ENCODE data around the gene TPT1.
"Not testable (repeated sequence)": the region's sequence is repeated elsewhere in the genome, so short reads cannot be mapped to it uniquely, and the experiment has no call there.

Gene TPT1

GRCh38 chr13:45362939-45363338 lies 22.0 kb upstream of the TPT1 start:
- no peak for DNase-seq (ENCODE audit: low read depth)
- TF ChIP-seq CTCF (conservative IDR thresholded peaks at IDR 0.05; ENCODE audit: low read depth, low read length), result no peak
- no peak overlapping the region for H3K4me3 ChIP-seq (ENCODE audit: low read depth, low read length)

- no peak for DNase-seq (ENCODE audit: low read depth)
- no peak for TF ChIP-seq CTCF (conservative IDR thresholded peaks at IDR 0.05; ENCODE audit: low read depth, low read length)
- H3K4me3 ChIP-seq (ENCODE audit: low read depth, low read length), result no peak overlapping the region
Measured at GRCh38 chr13:45361596-45362206, 20.7 kb upstream of the TPT1 start.

GRCh38 chr13:45356966-45357672 lies 16.1 kb upstream of the TPT1 start:
- no peak for DNase-seq (ENCODE audit: low read depth)
- H3K4me3 ChIP-seq (ENCODE audit: low read depth, low read length), result no peak overlapping the region
- TF ChIP-seq CTCF (conservative IDR thresholded peaks at IDR 0.05; ENCODE audit: low read depth, low read length), result no peak

- TF ChIP-seq CTCF (conservative IDR thresholded peaks at IDR 0.05; ENCODE audit: low read depth, low read length), result no peak
- no peak overlapping the region for H3K4me3 ChIP-seq (ENCODE audit: low read depth, low read length)
- no peak for DNase-seq (ENCODE audit: low read depth)
Measured at GRCh38 chr13:45353895-45354294, 12.9 kb upstream of the TPT1 start.

GRCh38 chr13:45352031-45352430 lies 11.0 kb upstream of the TPT1 start:
- H3K4me3 ChIP-seq (ENCODE audit: low read depth, low read length), result no peak overlapping the region
- TF ChIP-seq CTCF (conservative IDR thresholded peaks at IDR 0.05; ENCODE audit: low read depth, low read length), result no peak
- no peak for DNase-seq (ENCODE audit: low read depth)

- DNase-seq (ENCODE audit: low read depth), result no peak
- TF ChIP-seq CTCF (conservative IDR thresholded peaks at IDR 0.05; ENCODE audit: low read depth, low read length), result no peak
- no peak overlapping the region for H3K4me3 ChIP-seq (ENCODE audit: low read depth, low read length)
Measured at GRCh38 chr13:45350152-45350551, 9.2 kb upstream of the TPT1 start.

GRCh38 chr13:45349438-45349837 lies 8.5 kb upstream of the TPT1 start:
- DNase-seq (ENCODE audit: low read depth), result no peak

GRCh38 chr13:45344064-45344463 lies 3.1 kb upstream of the TPT1 start:
- DNase-seq (ENCODE audit: low read depth); H3K4me3 ChIP-seq (ENCODE audit: low read depth, low read length): not testable (repeated sequence)

More at GRCh38 chr13:45349438-45349837, 8.5 kb upstream of the TPT1 start:
- no peak overlapping the region for H3K4me3 ChIP-seq (ENCODE audit: low read depth, low read length)
- TF ChIP-seq CTCF (conservative IDR thresholded peaks at IDR 0.05; ENCODE audit: low read depth, low read length), result no peak

GRCh38 chr13:45343102-45343501 lies 2.1 kb upstream of the TPT1 start:
- not testable (repeated sequence) for DNase-seq (ENCODE audit: low read depth); H3K4me3 ChIP-seq (ENCODE audit: low read depth, low read length)

- not testable (repeated sequence) for DNase-seq (ENCODE audit: low read depth); H3K4me3 ChIP-seq (ENCODE audit: low read depth, low read length)
Measured at GRCh38 chr13:45342668-45343067, 1.7 kb upstream of the TPT1 start.
